IMR-90 (cell line): ENCODE data around the gene NPHP4. TPM values are rescaled to one million over a fixed set of nuclear protein-coding genes. Genes with fewer than 3 reads are reported as not detected.

ENCODE experiments used
- ATAC-seq: fragments of 200-7000 bp; cut with Tn5 transposase; 2 replicates; pipeline ENCODE4 v1.9.1; 2020; ENCODE audit warnings: low read depth, mild to moderate bottlenecking, moderate library complexity
- BruUV-seq: library from RNA; stranded (reverse); fragments of 400-500 nt; replicated peaks from 2 replicates; lab custom pipeline; 2021; lab: Mats Ljungman, UMichigan
- CTCF ChIA-PET: fragments of 300-600 bp; formaldehyde crosslinking; extraction: SDS; loops from one replicate; lab custom pipeline; 2021; ENCODE audit warnings: antibody characterized with exemption; lab: Yijun Ruan, JAX
- POLR2A ChIA-PET: fragments of 300-600 bp; sonication (Branson Sonifier 250); formaldehyde crosslinking; loops from one replicate; lab custom pipeline; 2022; ENCODE audit warnings: antibody characterized with exemption; ENCODE audit not compliant: unreplicated experiment; lab: Charles Lee
- DNase-seq: peaks from one replicate; pipeline ENCODE4 v3.0.0; 2013
- H2AFZ ChIP-seq: replicated peaks from 2 replicates; pipeline ENCODE3; 2013; ENCODE audit warnings: low read length, mild to moderate bottlenecking; ENCODE audit not compliant: poor library complexity
- H2AK5ac ChIP-seq: 2 replicates; pipeline ENCODE4 v1.6.1; 2013; ENCODE audit warnings: low read depth, low read length, inconsistent platforms
- H2AK9ac ChIP-seq: replicated peaks from 2 replicates; pipeline ENCODE3; 2013; ENCODE audit warnings: mild to moderate bottlenecking, low read depth, low read length, moderate library complexity; ENCODE audit not compliant: poor library complexity
- H2BK120ac ChIP-seq: 2 replicates; pipeline ENCODE4 v1.6.1; 2013; ENCODE audit warnings: low read depth, low read length, inconsistent platforms
- H2BK15ac ChIP-seq: 3 replicates; pipeline ENCODE4 v1.6.1; 2013; ENCODE audit warnings: low read depth, low read length, inconsistent platforms
- H2BK20ac ChIP-seq: 2 replicates; pipeline ENCODE4 v1.6.1; 2013; ENCODE audit warnings: low read depth, mild to moderate bottlenecking, inconsistent platforms, low read length, moderate library complexity
- H2BK5ac ChIP-seq: 2 replicates; pipeline ENCODE4 v1.6.1; 2013; ENCODE audit warnings: mild to moderate bottlenecking, low read depth, low read length, inconsistent platforms; ENCODE audit not compliant: poor library complexity, severe bottlenecking
- H3K14ac ChIP-seq: replicated peaks from 2 replicates; pipeline ENCODE4 v1.6.1; 2013; ENCODE audit warnings: low read depth, low read length, inconsistent platforms
- H3K18ac ChIP-seq: 2 replicates; pipeline ENCODE4 v1.6.1; 2013; ENCODE audit warnings: low read depth, low read length, control low read depth
- H3K23ac ChIP-seq: 2 replicates; pipeline ENCODE4 v1.6.1; 2013; ENCODE audit warnings: low read depth, low read length, inconsistent platforms
- H3K27ac ChIP-seq: 2 replicates; pipeline ENCODE4 v1.5.1; 2013; ENCODE audit warnings: mild to moderate bottlenecking, control low read depth, low read length; ENCODE audit not compliant: insufficient read depth
- H3K27me3 ChIP-seq: 2 replicates; pipeline ENCODE4 v1.6.1; 2013; ENCODE audit warnings: low read length; ENCODE audit not compliant: control insufficient read depth, insufficient read depth
- H3K36me3 ChIP-seq: 2 replicates; pipeline ENCODE4 v1.6.1; 2013; ENCODE audit warnings: low read length, mixed read lengths; ENCODE audit not compliant: control insufficient read depth, insufficient read depth
- H3K4ac ChIP-seq: 2 replicates; pipeline ENCODE4 v1.6.1; 2013; ENCODE audit warnings: low read depth, low read length, inconsistent platforms
- H3K4me1 ChIP-seq: 2 replicates; pipeline ENCODE4 v1.6.1; 2013; ENCODE audit warnings: low read length, mixed read lengths; ENCODE audit not compliant: control insufficient read depth, insufficient read depth
- H3K4me2 ChIP-seq: 2 replicates; pipeline ENCODE4 v1.6.1; 2013; ENCODE audit warnings: low read depth, mild to moderate bottlenecking, control low read depth, low read length, moderate library complexity
- H3K4me3 ChIP-seq: 2 replicates; pipeline ENCODE4 v1.5.1; 2013; ENCODE audit warnings: low read depth, mild to moderate bottlenecking, control low read depth, low read length, moderate library complexity; ENCODE audit not compliant: insufficient read depth
- H3K56ac ChIP-seq: 2 replicates; pipeline ENCODE4 v1.6.1; 2013; ENCODE audit warnings: low read length, inconsistent platforms; ENCODE audit not compliant: insufficient read depth; ENCODE audit errors: extremely low read depth
- H3K79me1 ChIP-seq, 2 experiments: 2 replicates each; pipeline ENCODE4 v1.6.1; 2013; ENCODE audit warnings: low read length in 2 of 2, inconsistent platforms in 1 of 2, low read depth in 1 of 2
- H3K9ac ChIP-seq: 2 replicates; pipeline ENCODE4 v1.6.1; 2013; ENCODE audit warnings: low read depth, low read length, control low read depth
- H3K9me1 ChIP-seq: 2 replicates; pipeline ENCODE4 v1.6.1; 2013; ENCODE audit warnings: low read length, inconsistent platforms; ENCODE audit not compliant: insufficient read depth
- H3K9me3 ChIP-seq: 2 replicates; pipeline ENCODE4 v1.6.1; 2013; ENCODE audit warnings: low read length; ENCODE audit not compliant: control insufficient read depth, insufficient read depth
- H4K20me1 ChIP-seq: 2 replicates; pipeline ENCODE4 v1.6.1; 2013; ENCODE audit warnings: low read length, inconsistent platforms; ENCODE audit not compliant: insufficient read depth
- H4K5ac ChIP-seq: 2 replicates; pipeline ENCODE4 v1.6.1; 2013; ENCODE audit warnings: mild to moderate bottlenecking, low read depth, low read length, control low read depth
- H4K8ac ChIP-seq, 2 experiments: 2 replicates each; pipeline ENCODE4 v1.6.1; 2013; ENCODE audit warnings: low read depth in 2 of 2, low read length in 2 of 2, control low read depth in 1 of 2, inconsistent platforms in 1 of 2
- H4K91ac ChIP-seq: 2 replicates; pipeline ENCODE4 v1.6.1; 2013; ENCODE audit warnings: low read depth, low read length, inconsistent platforms; ENCODE audit not compliant: insufficient read depth
- MXI1 ChIP-seq: IDR thresholded peaks from 2 replicates; pipeline ENCODE4 v1.6.1; 2012; ENCODE audit warnings: low read depth, mild to moderate bottlenecking, low read length, moderate library complexity, borderline replicate concordance
- SMC3 ChIP-seq: fragments of 150-350 bp; IDR thresholded peaks from 2 replicates; pipeline ENCODE4 v1.6.1; 2016; ENCODE audit warnings: low read depth, mild to moderate bottlenecking, antibody characterized with exemption, low read length, moderate library complexity
- WGBS, 2 experiments: methylation state at CpG; one replicate each; pipeline versions ENCODE4 v1.1.5 to v1.1.7; 2013; ENCODE audit warnings: missing lambda C conversion rate in 2 of 2; ENCODE audit not compliant: insufficient read length in 1 of 2; ENCODE audit errors: extremely low coverage in 2 of 2; 5-methylcytosine and 5-hydroxymethylcytosine counted together
- dilution Hi-C: fragments of 300-500 bp; cut with HindIII; formaldehyde crosslinking; loops from one replicate; pipeline ENCODE4 v1.14.3; 2018; ENCODE audit warnings: low sequenced_read_pairs; ENCODE audit not compliant: unreplicated experiment
- in situ Hi-C: fragments of 300-500 bp; cut with MboI; formaldehyde crosslinking; loops from 3 replicates; pipeline ENCODE4 v1.14.3; 2019; ENCODE audit warnings: low sequenced_read_pairs, inconsistent platforms, mixed read lengths
- intact Hi-C: fragments of 100-400 bp; cut with micrococcal nuclease; formaldehyde crosslinking; loops from 2 replicates; pipeline ENCODE4 v1.10.0; 2022
- polyA plus RNA-seq, 3 experiments: library from polyadenylated mRNA; depleted of rRNA; stranded (reverse); fragments of >200 nt; gene quantifications; 2 replicates each; pipeline ENCODE4 v1.2.3, GENCODE V29; 2012; ENCODE audit warnings: low replicate concordance in 1 of 3
- total RNA-seq: library from RNA; depleted of rRNA; stranded (reverse); fragments of >200 nt; gene quantifications from 2 replicates; pipeline ENCODE4 v1.2.3, GENCODE V29; 2012
- TF ChIP-seq, protein P1 (sequence below): fragments of 150-350 bp; IDR thresholded peaks from 2 replicates; pipeline ENCODE4 v1.6.1; 2016; ENCODE audit warnings: low read depth, mild to moderate bottlenecking, low read length, moderate library complexity, borderline replicate concordance

Gene NPHP4
- total and polyA plus RNA-seq, 2 of the 4 experiments (the other 2 are of a cell fraction) = 2.0 to 5.5 TPM

DNA sequence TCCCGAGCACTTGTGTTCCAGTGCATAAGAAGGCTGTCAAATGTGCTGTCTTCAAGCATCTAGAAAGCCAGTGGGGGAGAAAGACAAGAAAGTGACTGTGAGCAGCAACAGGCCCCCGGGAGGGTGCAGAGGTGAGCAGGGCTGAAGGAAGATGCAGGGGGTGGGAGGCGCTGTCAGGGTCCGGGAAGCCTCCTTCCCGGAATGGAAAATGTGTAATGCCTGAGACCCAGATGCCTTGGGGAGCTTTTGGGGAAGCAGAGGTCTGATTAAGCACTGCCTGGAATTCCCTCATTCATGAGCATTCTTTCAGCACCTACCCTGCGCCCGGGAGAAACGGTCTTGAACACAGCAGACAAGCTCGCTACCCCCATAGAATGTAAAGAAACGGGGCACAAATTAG is 1.3 kb downstream of the NPHP4 start:
- Histone ChIP-seq H3K9me3 (no peaks in the 10 kb centered on the region), H4K8ac (peak overlapping the region; percentile 20 to 61; a peak in 2 of 4 replicates), H2BK15ac (no peak overlapping the region), H2BK20ac (no peak overlapping the region), H3K56ac (no peak overlapping the region), H4K20me1 (no peaks in the 10 kb centered on the region), H3K18ac (no peak overlapping the region), H3K23ac (peak overlapping the region; percentile 82), H3K4ac (no peak overlapping the region), H3K27ac (no peak overlapping the region; the same call in 1 of the 2 replicates), H4K91ac (no peak overlapping the region), H3K4me1 (peaks cover 10% of the 10 kb centered on the region), H2BK120ac (no peak overlapping the region), H3K4me3 (peak overlapping the region; percentile 95), H3K4me2 (peak overlapping the region; percentile 57), H3K27me3 (no peaks in the 10 kb centered on the region), H3K14ac (0 out of 2 replicates have a peak overlapping the region, but pooled peaks have one; percentile 7), H3K79me1 (peaks cover 8 to 13% of the 10 kb centered on the region in 2 experiments; a peak in 3 of 4 replicates), H2BK5ac (no peak overlapping the region), H3K9me1 (no peaks in the 10 kb centered on the region), H2AFZ (peak overlapping the region; percentile 100), H2AK5ac (no peak overlapping the region), H3K9ac (peak overlapping the region; percentile 33), H2AK9ac (no peak overlapping the region), H3K36me3 (no peaks in the 10 kb centered on the region), H4K5ac (peak overlapping the region; percentile 3; the same call in 1 of the 2 replicates)
- WGBS, 2 experiments = 0% methylated on average over 1 of the region's 10 CpGs; no CpG with 5 or more reads in 1 of the 2 experiments
- BruUV-seq = no TSS peak
- POLR2A ChIA-PET = no interaction called here
- CTCF ChIA-PET = no interaction called here
- ATAC-seq (no peak), DNase-seq (no peak)
- intact Hi-C loops = no loop called here
- TF ChIP-seq SMC3 = no peak
- TF ChIP-seq, protein P1, sequence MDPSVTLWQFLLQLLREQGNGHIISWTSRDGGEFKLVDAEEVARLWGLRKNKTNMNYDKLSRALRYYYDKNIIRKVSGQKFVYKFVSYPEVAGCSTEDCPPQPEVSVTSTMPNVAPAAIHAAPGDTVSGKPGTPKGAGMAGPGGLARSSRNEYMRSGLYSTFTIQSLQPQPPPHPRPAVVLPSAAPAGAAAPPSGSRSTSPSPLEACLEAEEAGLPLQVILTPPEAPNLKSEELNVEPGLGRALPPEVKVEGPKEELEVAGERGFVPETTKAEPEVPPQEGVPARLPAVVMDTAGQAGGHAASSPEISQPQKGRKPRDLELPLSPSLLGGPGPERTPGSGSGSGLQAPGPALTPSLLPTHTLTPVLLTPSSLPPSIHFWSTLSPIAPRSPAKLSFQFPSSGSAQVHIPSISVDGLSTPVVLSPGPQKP = no peak
- no peak for TF ChIP-seq MXI1
- dilution Hi-C loops = no loop called here
- in situ Hi-C loops = no loop called here
